ENCODE measurements around the gene MYLK2.

The MYLK2 gene

GRCh38 chr20:31879143-31879987 is 60.2 kb downstream of the MYLK2 start:
- peak; percentile 32 for DNase-seq

DNA sequence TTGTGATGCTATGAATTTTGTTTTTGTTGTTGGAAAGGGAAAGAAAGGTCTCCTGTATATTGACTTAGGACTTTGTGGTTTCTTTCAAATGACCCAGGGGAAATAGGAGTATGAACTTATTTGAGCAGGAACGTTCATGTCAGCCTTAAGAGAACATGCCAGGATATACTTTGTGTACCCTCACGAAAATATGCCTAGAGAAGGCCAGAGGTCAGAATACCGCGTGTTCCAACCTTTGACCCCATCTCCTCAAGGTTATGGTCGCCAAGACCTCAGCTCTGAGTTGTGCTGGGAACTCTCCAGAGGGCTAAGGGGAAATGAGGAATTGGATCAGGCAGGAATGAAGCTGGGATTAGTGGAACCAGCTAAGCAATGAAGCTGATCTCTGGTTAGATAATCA is 62.8 kb downstream of the MYLK2 start:
- no peak for DNase-seq

DNA sequence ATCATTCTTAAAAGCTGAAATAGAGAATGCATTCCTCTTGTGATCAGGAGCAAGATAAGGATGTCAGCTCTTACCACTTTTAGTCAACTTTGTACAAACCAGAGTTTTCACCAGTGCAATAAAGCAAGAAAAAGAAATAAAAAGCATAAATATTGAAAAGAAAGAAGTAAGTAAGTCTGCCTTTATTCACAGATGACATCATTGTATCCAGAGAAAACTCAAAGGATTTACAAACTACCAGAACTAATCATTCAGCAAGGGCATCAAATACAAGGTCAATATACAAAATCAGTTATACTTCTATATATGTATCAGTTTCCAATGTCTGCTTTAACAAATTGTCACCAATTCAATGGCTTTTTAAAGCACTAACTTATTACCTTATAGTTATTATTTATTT is 64.7 kb downstream of the MYLK2 start:
- DNase-seq = no peak
